ENCODE results near the gene CAMTA1. TPM values are rescaled to one million over a fixed set of nuclear protein-coding genes. Genes with fewer than 3 reads are reported as not detected.

CAMTA1 gene
- total RNA-seq, 1 donor from 2014 or later = 51.8 TPM

GRCh38 chr1:7455796-7456721 is 670.8 kb downstream of the CAMTA1 start:
- no peak for DNase-seq (ENCODE audit: low spot score)

GRCh38 chr1:7456722-7457082 is 671.4 kb downstream of the CAMTA1 start:
- no peak for DNase-seq (ENCODE audit: low spot score)

DNA sequence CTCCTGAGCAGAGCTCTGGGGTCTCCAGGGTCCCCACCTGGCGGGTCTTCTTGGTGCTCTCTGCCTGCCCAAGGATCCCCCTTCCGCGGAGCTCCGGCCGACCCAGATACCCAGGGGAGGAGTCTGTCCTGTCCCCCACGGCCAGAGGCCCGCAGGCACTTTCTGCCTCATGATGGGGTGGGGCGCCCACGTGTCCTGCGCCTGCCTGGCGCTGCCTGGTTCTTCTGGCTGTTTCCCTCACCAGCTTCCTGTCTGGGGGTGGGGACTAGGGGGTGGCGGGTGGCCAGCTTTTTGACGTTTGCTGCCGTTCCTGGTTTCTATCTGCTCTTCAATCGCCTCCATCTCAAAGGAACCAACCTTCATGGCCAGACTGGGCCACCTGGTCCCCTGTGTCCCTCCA is 672.6 kb downstream of the CAMTA1 start:
- no peak for DNase-seq (ENCODE audit: low spot score)

- DNase-seq (ENCODE audit: low spot score) = no peak
Measured at GRCh38 chr1:7458946-7459345, 673.7 kb downstream of the CAMTA1 start.

DNA sequence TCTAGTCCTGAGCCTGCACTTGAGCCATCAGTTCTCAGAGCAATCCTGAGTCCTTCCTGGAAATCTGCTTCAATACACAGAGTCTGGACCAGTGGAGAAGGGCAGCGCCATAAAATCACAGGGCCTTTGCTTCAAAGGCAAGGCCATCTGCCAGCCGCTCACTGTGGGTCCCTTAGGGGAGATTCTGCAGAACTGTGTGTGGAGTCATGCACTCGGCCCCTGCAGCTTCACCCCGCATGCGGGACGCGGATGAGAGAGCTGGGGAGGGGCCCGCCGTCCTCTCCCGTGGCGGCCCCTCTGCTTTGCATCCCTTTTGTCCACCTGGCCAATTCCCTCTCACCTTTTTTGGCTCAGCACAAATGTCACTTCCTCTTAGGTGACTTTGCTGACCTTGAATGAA is 674.7 kb downstream of the CAMTA1 start:
- no peak for DNase-seq (ENCODE audit: low spot score)

GRCh38 chr1:7460807-7461206 is 675.6 kb downstream of the CAMTA1 start:
- DNase-seq (ENCODE audit: low spot score) = no peak

GRCh38 chr1:7462617-7463016 is 677.4 kb downstream of the CAMTA1 start:
- DNase-seq (ENCODE audit: low spot score) = no peak

- no peak for DNase-seq (ENCODE audit: low spot score)
Measured at GRCh38 chr1:7463526-7463925, 678.3 kb downstream of the CAMTA1 start.

GRCh38 chr1:7464736-7465135 is 679.5 kb downstream of the CAMTA1 start:
- no peak for DNase-seq (ENCODE audit: low spot score)

GRCh38 chr1:7467476-7468175 is 682.4 kb downstream of the CAMTA1 start:
- DNase-seq (ENCODE audit: low spot score) = no peak

DNA sequence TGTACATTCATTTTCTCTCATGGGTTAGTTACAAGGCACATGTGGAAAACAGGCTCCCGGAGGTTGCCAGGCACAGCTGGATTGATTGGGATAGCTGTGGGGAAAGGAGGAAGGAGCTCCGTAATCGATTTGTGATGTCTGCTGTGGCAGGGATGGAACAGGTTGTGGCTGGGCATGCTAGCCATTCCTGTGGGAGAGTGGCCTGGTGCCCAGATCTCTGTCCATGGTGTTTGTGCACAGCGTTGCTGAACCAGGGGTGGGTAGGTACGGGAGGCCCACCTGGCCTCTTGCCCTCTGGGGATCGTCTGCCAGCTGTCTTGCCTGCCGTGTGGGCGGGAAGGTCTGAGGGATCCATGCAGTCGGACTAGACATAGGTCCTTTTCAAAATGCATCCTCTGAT is 683.0 kb downstream of the CAMTA1 start:
- no peak for DNase-seq (ENCODE audit: low spot score)

DNA sequence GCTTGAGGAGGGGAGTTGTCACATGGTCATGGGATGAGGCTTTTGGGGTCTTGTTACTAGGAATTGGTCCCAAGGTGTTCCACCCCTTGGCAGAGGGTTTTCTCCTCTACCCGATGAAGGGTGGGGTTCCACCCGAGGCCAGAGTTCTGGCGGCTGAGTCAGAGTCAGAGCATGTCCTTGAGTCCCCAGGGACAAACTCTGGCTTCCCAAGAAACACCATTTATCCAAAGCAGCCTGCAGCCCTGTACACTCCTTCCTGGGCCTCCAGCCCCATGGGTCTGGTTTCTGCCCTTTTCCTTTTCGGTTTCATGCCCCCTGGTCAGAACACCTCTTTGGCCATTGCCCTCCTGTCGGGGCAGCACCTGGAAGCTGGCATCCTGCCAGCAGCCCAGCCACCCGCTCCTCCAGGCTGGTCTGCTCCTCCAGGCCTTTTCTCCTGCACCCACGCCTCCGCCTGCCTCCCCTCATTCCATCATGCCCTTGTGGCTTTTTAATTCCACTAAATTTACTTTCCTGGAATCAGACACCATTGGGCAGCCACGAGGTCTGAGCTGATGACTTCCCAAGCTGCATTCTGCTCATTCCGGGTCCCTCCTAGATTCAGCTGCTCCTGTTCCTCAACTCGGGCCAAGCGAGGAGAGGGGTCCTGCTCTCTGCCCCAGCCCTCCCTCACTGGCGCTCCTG is 684.1 kb downstream of the CAMTA1 start:
- no peak for DNase-seq (ENCODE audit: low spot score)

GRCh38 chr1:7470904-7471638 is 685.8 kb downstream of the CAMTA1 start:
- no peak for DNase-seq (ENCODE audit: low spot score)

GRCh38 chr1:7471836-7472235 is 686.6 kb downstream of the CAMTA1 start:
- DNase-seq (ENCODE audit: low spot score) = no peak

DNA sequence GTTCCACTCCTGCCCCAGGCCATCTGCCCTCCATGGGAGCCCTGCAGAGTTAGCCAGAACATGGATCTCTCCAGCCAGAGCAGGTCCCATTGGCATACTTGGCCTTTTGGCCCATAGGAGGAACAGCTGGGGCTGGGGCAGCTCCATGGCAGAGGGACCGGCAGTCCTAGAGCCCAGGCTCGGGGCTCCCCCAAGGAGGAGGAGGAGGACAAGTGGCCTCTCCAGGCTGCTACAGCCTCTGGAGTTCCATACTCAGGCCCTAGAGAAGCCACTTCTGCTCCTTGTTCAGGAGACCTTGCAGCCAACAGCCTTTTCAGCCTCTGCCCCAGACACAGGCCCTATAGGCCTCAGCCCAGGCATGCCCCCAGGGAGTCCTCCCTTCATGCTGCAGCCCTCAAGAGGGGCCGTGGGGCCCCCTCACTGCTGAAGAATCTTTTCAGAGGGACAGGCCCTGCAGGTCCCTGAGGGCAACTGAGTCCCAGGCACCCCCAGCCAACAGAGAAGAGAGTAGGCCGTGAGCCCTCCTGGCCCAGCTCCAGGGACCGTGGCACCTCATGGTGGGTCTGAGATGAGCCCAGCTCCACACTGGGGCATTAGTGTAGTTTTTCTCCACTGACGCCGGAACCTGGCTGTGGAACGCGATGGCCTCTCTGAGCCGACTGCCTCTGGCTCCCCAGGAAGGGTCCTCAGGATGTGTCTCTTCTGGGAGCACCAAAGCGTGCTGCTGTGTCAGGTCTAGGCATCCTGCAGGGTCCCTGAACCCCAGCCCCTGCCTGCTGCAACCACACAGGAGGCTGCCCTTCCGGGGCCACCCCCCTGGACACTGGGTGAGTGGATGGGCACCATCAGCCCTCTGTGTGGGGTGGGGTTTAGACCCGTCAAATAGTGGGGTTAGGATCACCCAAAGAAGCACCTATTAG is 688.2 kb downstream of the CAMTA1 start:
- DNase-seq (ENCODE audit: low spot score) = no peak

DNA sequence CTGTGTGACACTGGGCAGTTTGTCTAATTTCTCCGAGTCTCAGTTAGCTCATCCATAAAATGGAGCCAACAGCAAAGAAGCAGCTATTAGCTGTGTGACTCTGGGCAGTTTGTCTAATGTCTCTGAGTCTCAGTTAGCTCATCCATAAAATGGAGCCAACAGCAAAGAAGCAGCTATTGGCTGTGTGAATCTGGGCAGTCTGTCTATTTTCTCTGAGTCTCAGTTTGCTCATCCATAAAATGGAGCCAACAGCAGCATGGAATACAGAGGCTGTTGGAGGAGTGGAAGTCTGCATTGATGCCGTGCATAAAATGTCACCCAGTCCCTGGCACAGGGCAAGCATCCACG is 688.9 kb downstream of the CAMTA1 start:
- DNase-seq (ENCODE audit: low spot score) = no peak

DNA sequence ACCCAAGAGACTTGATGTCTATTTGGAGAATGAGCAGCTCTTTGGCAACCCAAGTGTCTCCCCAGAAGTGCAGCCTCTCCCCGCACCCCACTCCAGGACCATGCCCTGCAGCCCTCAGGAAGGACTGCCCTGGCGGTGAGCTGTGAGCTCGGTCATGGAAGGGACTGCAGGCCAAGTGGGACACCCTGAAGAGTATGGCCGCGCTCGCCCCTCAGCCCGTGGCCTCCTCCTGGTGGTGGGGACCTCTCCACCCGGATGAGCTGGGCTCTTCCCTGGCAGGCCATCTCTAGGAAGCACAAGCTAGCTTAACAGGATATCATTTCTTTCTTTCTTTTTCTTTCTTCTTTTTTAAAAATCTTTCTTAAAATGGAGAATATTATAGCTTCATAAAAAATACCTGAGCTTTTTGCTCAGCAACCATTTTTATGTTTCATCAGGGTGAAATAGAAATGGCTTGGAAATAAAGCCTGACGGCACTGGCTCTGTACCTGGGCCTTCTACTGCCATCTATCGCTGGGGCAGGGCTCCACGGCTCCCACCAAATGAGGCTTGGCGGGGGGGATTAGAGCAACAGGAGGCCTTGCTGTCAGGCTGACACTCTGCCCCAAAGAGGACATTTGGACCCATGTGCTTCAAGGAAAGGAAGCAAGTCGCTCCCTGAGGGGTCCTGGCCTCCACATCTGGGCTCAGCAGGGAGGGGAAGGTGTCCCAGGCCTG is 689.7 kb downstream of the CAMTA1 start:
- DNase-seq (ENCODE audit: low spot score) = no peak

DNA sequence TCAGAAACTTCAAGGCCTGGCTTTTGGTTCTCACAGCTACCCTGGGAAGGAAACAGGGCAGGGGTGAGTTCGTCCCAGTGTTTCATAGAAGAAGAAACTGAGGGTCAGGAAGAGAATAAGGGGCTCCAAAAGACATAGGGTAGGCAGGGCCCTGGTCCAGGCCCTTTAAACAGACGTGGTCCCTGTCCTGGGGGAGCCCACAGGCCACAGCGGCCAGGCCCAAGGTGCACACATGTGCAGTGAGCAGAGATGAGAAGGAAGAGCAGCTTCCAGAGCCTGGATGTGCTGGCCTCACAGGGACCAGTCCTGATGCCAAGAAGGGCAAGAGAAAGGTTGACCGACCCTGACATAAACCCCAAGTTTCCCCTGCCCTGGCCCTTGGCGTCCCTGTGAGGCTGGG is 690.4 kb downstream of the CAMTA1 start:
- DNase-seq (ENCODE audit: low spot score) = no peak

DNA sequence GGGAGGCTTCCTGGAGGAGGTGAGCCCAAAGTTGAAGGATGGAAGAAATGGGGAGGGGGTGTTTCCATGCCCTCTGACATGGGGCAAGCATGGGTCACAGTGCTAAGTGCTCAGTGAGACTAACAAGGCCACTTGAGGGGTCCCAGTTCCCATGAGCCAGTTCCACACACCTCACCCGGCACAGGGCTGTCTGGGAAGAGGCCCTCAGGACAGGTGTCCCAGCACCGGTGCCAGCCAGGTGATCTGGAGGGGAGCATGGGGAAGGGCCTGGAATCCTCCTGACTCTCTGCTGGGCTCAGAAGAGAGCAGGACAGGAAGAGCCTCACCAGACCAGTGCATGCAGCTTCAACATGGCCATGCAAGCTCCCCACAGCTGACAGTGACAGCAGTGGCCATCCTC is 691.1 kb downstream of the CAMTA1 start:
- DNase-seq (ENCODE audit: low spot score) = no peak

Data from mesenteric fat pad (tissue), 1 donor.